HepG2 (cell line): ENCODE results near the gene COG4.

ENCODE experiments used
- BCL6 ChIP-seq: IDR thresholded peaks from 2 replicates; pipeline ENCODE4 v1.6.1; 2016; ENCODE audit warnings: missing genetic modification reagents, missing compliant biosample characterization
- ELF3 ChIP-seq: IDR thresholded peaks from 2 replicates; pipeline ENCODE4 v1.6.1; 2016; ENCODE audit warnings: missing genetic modification reagents, missing compliant biosample characterization
- MAFF ChIP-seq: IDR thresholded peaks from 2 replicates; pipeline ENCODE4 v1.6.1; 2011; ENCODE audit warnings: low read depth, low read length, improper control_type of control experiment
- PCBP2 ChIP-seq: fragments of 200-400 bp; formaldehyde crosslinking; optimal IDR thresholded peaks from 2 replicates; pipeline ENCODE3; 2018; ENCODE audit warnings: low read length, low read depth; ENCODE audit not compliant: poor library complexity, severe bottlenecking
- SMYD3 ChIP-seq: sonication (generic); formaldehyde crosslinking; IDR thresholded peaks from 2 replicates; pipeline ENCODE4 v1.8.1; 2023; ENCODE audit warnings: mild to moderate bottlenecking, missing genetic modification reagents
- USF2 ChIP-seq, 2 experiments: sonication (generic) in 1 of 2; formaldehyde crosslinking in 1 of 2; IDR thresholded peaks; 2 replicates each; pipeline versions ENCODE4 v1.5.1 to v1.6.1; 2011 to 2020; ENCODE audit warnings: borderline replicate concordance in 1 of 2, low read depth in 1 of 2, low read length in 1 of 2, mild to moderate bottlenecking in 1 of 2, missing genetic modification reagents in 1 of 2, moderate library complexity in 1 of 2
- ZFP1 ChIP-seq: IDR thresholded peaks from 2 replicates; pipeline ENCODE4 v1.6.1; 2016
- ZNF251 ChIP-seq: sonication (generic); formaldehyde crosslinking; IDR thresholded peaks from 2 replicates; pipeline ENCODE4 v1.9.0; 2021; ENCODE audit warnings: mild to moderate bottlenecking, missing genetic modification reagents
- ZNF510 ChIP-seq: sonication (generic); formaldehyde crosslinking; IDR thresholded peaks from 2 replicates; pipeline ENCODE4 v1.4.0; 2020; ENCODE audit warnings: low read depth, mild to moderate bottlenecking, missing genetic modification reagents
- ZNF563 ChIP-seq: sonication (generic); formaldehyde crosslinking; IDR thresholded peaks from 2 replicates; pipeline ENCODE4 v1.8.0; 2022; ENCODE audit warnings: mild to moderate bottlenecking, moderate library complexity, missing genetic modification reagents
- TF ChIP-seq, protein P1 (sequence below): sonication (generic); formaldehyde crosslinking; IDR thresholded peaks from 2 replicates; pipeline ENCODE4 v1.5.0; 2020; ENCODE audit warnings: mild to moderate bottlenecking, missing genetic modification reagents
- TF ChIP-seq, protein P2 (sequence below): sonication (generic); formaldehyde crosslinking; IDR thresholded peaks from 2 replicates; pipeline ENCODE4 v1.5.0; 2020; ENCODE audit warnings: mild to moderate bottlenecking, missing genetic modification reagents, moderate library complexity

DNA sequence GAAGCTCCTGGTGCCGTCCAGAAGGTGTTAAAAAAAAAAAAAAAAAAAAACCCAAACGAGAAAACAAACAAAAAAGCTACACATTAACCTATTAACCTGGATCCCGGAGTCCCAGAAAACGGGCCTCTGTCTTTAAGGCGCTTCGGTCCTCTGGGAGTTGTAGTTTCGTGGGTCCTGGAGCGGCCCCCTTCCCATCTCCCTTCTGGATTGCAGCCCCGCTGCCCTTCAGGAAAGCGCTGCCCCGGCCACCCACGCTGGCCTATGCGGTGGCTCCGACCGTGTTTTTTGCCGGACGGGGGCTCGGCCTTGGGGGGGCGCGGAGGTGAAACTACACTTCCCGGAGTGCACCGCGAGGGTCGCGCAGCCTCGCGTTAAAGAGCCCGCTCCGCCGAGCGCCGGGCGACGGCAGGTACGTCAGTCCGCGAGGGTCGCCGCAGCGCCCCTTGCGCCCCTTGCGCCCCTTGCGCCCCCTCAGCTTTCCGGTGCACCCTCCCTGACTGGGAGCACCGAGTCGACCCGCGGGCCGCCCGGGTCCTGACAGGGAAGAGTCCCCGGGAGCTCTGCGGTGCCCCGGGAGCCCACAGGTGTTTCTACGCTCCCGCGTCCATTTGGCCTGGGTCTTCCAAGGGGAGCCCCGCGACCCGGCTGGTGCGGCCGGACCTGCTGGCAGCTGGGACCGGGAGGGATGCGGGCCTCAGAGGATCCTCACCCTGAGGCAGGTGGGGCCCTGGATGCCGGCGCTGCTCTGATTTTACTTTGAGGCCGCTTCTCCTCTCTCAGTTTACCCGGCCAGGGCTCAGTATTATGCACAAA, 68.9 kb downstream of the COG4 start, which contains the start of gene FCSK:
- TF ChIP-seq PCBP2 (no peak), ZFP1 (no peak), USF2 (IDR thresholded peaks at IDR 0.05; ENCODE audit: low read depth, low read length) (no peak), USF2 (CRISPR knock-in tag; IDR thresholded peaks at IDR 0.05; ENCODE audit: borderline replicate concordance) (peak; percentile 3; the same call in 1 of the 2 replicates), ZNF510 (CRISPR knock-in tag) (no peak), ZNF563 (CRISPR knock-in tag) (peak; percentile 94), MAFF (no peak), ZNF251 (CRISPR knock-in tag) (no peak), SMYD3 (CRISPR knock-in tag) (no peak), ELF3 (CRISPR knock-in tag) (no peak), BCL6 (peak; percentile 50)
- TF ChIP-seq, protein P1, sequence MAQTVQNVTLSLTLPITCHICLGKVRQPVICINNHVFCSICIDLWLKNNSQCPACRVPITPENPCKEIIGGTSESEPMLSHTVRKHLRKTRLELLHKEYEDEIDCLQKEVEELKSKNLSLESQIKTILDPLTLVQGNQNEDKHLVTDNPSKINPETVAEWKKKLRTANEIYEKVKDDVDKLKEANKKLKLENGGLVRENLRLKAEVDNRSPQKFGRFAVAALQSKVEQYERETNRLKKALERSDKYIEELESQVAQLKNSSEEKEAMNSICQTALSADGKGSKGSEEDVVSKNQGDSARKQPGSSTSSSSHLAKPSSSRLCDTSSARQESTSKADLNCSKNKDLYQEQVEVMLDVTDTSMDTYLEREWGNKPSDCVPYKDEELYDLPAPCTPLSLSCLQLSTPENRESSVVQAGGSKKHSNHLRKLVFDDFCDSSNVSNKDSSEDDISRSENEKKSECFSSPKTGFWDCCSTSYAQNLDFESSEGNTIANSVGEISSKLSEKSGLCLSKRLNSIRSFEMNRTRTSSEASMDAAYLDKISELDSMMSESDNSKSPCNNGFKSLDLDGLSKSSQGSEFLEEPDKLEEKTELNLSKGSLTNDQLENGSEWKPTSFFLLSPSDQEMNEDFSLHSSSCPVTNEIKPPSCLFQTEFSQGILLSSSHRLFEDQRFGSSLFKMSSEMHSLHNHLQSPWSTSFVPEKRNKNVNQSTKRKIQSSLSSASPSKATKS (CRISPR knock-in tag): 0 out of 2 replicates have a peak, but pooled peaks have one; percentile 15
- TF ChIP-seq, protein P2, sequence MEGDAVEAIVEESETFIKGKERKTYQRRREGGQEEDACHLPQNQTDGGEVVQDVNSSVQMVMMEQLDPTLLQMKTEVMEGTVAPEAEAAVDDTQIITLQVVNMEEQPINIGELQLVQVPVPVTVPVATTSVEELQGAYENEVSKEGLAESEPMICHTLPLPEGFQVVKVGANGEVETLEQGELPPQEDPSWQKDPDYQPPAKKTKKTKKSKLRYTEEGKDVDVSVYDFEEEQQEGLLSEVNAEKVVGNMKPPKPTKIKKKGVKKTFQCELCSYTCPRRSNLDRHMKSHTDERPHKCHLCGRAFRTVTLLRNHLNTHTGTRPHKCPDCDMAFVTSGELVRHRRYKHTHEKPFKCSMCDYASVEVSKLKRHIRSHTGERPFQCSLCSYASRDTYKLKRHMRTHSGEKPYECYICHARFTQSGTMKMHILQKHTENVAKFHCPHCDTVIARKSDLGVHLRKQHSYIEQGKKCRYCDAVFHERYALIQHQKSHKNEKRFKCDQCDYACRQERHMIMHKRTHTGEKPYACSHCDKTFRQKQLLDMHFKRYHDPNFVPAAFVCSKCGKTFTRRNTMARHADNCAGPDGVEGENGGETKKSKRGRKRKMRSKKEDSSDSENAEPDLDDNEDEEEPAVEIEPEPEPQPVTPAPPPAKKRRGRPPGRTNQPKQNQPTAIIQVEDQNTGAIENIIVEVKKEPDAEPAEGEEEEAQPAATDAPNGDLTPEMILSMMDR (CRISPR knock-in tag): peak; percentile 73
